Measurements from ENCODE around the gene CNTNAP2.

The CNTNAP2 gene

GRCh38 chr7:147380926-147381325, 1264.3 kb downstream of the CNTNAP2 start:
- H3K4me3 ChIP-seq (ENCODE audit: low read depth, low read length) = no peak overlapping the region
- no peak for DNase-seq (ENCODE audit: low read depth)
- no peak for TF ChIP-seq CTCF (IDR thresholded peaks at IDR 0.05; ENCODE audit: control insufficient read depth, extremely low read depth, insufficient read depth)

GRCh38 chr7:147394329-147394728, 1277.7 kb downstream of the CNTNAP2 start:
- no peak for TF ChIP-seq CTCF (IDR thresholded peaks at IDR 0.05; ENCODE audit: control insufficient read depth, extremely low read depth, insufficient read depth)
- H3K4me3 ChIP-seq (ENCODE audit: low read depth, low read length) = no peak overlapping the region
- DNase-seq (ENCODE audit: low read depth) = no peak

- no peak overlapping the region for H3K4me3 ChIP-seq (ENCODE audit: low read depth, low read length)
- DNase-seq (ENCODE audit: low read depth) = no peak
- TF ChIP-seq CTCF (IDR thresholded peaks at IDR 0.05; ENCODE audit: control insufficient read depth, extremely low read depth, insufficient read depth) = no peak
These were observed 1283.7 kb downstream of the CNTNAP2 start for GRCh38 chr7:147400221-147400689.

GRCh38 chr7:147400925-147401324, 1284.3 kb downstream of the CNTNAP2 start:
- no peak overlapping the region for H3K4me3 ChIP-seq (ENCODE audit: low read depth, low read length)

GRCh38 chr7:147405621-147406020, 1289.0 kb downstream of the CNTNAP2 start:
- DNase-seq (ENCODE audit: low read depth) = no peak

More at GRCh38 chr7:147400925-147401324, 1284.3 kb downstream of the CNTNAP2 start:
- TF ChIP-seq CTCF (IDR thresholded peaks at IDR 0.05; ENCODE audit: control insufficient read depth, extremely low read depth, insufficient read depth) = no peak
- no peak for DNase-seq (ENCODE audit: low read depth)

GRCh38 chr7:147406521-147407135, 1290.0 kb downstream of the CNTNAP2 start:
- no peak for TF ChIP-seq CTCF (IDR thresholded peaks at IDR 0.05; ENCODE audit: control insufficient read depth, extremely low read depth, insufficient read depth)
- DNase-seq (ENCODE audit: low read depth) = no peak
- H3K4me3 ChIP-seq (ENCODE audit: low read depth, low read length) = no peak overlapping the region

More at GRCh38 chr7:147405621-147406020, 1289.0 kb downstream of the CNTNAP2 start:
- H3K4me3 ChIP-seq (ENCODE audit: low read depth, low read length) = no peak overlapping the region
- TF ChIP-seq CTCF (IDR thresholded peaks at IDR 0.05; ENCODE audit: control insufficient read depth, extremely low read depth, insufficient read depth) = no peak

- no peak for DNase-seq (ENCODE audit: low read depth)
- no peak for TF ChIP-seq CTCF (IDR thresholded peaks at IDR 0.05; ENCODE audit: control insufficient read depth, extremely low read depth, insufficient read depth)
- no peak overlapping the region for H3K4me3 ChIP-seq (ENCODE audit: low read depth, low read length)
These were observed 1294.5 kb downstream of the CNTNAP2 start for GRCh38 chr7:147411096-147411495.
